GM19351 (cell line): ENCODE data around the gene UNG.
"Not testable (repeated sequence)": the region's sequence is repeated elsewhere in the genome, so short reads cannot be mapped to it uniquely, and the experiment has no call there.

Experiments
- ATAC-seq: cut with Tn5 transposase; IDR thresholded peaks from one replicate; pipeline ENCODE4 v1.9.1; 2021; ENCODE audit warnings: mild to moderate bottlenecking, moderate library complexity; ENCODE audit not compliant: unreplicated experiment

UNG gene

DNA sequence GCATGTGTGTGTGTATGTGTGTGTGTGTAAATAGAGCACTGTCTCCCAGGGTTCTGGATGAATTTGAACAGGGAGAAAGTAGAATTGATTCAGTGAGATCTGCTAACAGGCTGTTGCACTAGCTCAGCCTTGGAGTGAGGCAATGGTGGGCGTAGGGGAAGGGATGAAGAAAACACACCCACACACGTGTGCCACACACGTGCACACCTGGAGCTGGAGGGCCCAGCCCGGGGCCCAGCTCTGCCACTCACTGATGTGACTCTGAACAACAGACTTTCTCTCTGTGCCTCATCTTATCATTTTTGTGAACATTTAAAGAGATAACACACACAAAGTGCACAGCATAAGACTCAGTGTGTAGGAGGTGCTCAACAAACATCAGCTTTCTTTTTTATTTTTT, 23.2 kb downstream of the UNG start:
- no peak for ATAC-seq

- no peak for ATAC-seq
Measured at GRCh38 chr12:109121346-109121880, 24.0 kb downstream of the UNG start.

DNA sequence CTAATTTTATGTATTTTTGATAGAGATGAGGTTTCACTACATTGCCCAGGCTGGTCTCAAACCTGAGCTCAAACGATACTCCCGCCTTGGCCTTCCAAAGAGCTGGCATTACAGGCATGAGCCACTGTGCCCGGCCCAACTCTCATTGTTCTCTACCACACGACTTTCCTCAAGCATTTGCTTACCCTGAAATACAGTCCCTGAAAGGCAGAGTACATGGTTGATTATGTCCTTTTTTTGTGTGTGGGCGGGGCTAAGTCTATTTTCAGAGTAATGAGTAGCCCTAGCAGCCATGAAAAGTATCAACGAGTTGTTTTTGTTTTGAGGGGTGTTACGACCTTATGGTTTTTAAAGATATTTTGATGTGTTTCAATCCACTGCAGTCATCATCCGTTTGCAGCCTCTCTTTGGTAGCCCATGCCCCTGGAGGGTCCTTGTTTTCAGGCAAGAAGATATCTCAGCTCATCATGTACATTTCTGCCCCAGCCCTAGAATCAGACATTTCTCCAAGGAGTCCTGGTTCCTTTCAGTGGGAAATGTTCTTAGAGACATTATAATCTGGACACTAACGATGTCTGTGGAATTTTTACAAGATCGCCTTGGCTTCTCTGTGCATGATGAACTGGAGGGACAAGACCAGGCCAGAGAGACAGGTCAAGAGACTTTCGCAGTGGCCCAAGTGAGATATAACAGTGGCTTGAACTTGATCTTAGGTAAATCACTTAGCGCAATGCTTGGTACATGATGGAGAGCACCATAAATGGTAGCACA, 27.7 kb downstream of the UNG start:
- no peak for ATAC-seq

DNA sequence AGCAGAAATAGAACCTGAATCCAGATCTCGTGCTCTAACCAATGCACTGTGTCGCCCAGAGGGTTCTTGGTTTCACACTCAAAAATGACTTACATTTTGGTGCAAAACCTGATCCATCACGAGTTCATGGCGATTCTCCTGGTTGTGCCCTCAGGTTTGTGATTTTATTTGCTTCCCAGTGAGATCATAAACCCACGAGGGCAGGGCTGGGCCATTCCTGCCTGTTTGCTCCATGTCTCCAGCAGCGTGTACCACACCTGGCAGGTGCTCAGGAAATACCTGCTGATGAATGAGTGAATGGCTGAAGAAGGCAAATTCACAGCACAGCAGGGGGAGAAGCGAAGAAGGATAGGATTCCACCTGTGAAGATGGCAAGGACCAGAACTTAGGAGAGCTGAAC, 28.4 kb downstream of the UNG start:
- ATAC-seq: no peak

- no peak for ATAC-seq
Measured at GRCh38 chr12:109126784-109127183, 29.4 kb downstream of the UNG start.

DNA sequence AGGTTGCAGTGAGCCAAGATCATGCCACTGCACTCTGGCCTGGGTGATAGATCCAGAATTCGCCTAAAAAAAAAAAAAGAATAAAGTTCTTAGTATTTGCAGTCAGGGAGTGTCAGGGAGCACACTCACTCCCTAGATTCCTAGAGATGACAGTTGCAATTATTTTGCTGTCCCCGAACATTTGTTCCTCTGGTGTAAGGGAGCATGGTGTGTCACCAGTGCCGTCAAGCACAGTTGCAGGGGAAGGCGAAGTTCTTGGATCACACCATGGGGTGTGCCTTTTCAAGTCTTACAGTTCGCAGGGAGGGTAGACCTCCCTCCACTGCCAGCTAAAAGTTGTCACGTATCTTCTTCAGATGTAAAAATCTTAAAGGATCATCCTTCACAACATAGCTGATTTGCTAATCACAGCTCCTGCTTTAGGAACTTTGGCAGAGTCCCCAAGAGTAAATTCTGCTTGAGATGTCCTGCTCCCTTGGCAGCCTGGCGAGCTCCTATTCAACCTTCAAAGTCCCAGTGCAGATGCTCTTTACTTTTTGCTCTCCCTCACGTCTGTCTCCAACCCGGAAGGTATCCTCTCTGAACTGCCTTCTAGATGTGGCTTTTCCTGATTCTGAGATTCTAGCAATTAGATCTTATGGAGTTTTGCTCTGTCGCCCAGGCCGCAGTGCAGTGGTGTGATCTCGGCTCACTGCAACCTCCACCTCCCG, 30.3 kb downstream of the UNG start:
- no peak for ATAC-seq

- no peak for ATAC-seq
Measured at GRCh38 chr12:109130297-109131153, 33.1 kb downstream of the UNG start.

DNA sequence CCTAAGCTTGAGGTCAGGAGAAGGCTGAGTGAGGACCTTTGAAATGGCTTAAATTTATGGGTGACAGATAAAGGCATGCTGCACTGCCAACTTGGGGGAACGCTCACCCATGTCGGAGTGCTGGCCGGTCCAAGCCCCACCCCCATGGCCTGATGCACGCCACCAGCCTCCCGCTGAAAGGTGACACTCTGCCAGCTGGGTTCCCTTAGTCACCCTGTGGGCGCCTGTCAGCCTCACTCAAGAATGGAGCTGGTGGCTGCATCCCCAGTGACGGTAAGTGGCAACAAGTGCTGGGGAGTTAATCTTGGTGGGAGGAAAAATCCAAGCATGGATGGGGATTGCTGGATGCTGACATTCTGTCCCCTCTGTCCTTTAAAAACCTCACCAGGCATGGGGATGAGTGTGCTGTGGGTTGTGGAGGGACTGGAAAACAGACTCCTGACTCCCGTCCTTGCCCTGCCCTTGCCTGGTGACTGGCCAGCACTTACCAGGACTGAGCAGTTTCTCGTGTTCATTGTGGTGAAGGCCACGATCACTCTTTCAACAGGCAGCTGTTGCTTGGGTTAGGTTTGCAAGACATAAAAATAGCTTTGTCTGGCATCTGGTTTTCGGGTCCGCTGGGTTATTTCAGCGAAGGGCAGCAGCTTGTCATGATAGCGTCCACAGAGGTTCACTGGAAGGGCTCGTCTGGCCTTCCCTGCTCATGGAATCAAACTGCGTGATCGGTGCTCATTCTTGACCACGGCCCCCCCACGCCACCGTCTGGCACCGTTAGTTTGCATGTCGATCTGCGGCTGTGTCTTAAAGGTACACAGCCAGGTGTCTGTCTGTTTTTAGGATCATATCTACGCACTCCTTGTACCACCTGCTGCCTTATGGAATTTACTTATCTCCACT, 34.0 kb downstream of the UNG start:
- no peak for ATAC-seq

GRCh38 chr12:109134186-109134917, 37.0 kb downstream of the UNG start:
- no peak for ATAC-seq

DNA sequence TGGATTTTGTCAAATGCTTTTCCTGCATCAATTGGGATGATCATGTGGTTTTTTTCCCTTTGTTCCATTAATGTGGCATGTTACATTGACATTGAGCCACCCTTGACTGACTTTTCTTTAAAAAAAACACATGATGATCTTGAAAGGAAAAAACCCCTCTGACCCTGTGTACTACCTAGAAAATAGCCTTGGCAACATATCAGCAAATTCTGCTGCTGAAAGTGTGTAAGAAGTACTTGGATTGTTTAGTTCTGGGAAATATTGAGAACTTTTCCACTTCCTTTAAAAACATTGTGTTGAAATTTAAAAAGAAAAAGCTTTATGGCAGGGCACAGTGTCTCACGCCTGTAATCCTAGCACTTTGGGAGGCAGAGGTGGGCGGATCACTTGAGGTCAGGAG, 39.7 kb downstream of the UNG start:
- no peak for ATAC-seq

DNA sequence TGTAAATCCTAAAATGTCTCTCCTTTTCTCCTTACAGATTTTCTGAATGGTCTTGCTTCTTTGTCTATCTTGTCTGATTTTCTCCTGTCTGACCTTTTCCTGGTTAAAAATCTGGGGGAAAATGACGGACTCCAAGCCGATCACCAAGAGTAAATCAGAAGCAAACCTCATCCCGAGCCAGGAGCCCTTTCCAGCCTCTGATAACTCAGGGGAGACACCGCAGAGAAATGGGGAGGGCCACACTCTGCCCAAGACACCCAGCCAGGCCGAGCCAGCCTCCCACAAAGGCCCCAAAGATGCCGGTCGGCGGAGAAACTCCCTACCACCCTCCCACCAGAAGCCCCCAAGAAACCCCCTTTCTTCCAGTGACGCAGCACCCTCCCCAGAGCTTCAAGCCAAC, 42.0 kb downstream of the UNG start:
- ATAC-seq: no peak

- ATAC-seq: no peak
Measured at GRCh38 chr12:109139791-109140190, 42.4 kb downstream of the UNG start.

GRCh38 chr12:109140560-109140959, 43.2 kb downstream of the UNG start:
- ATAC-seq: no peak

- no peak for ATAC-seq
Measured at GRCh38 chr12:109144224-109144623, 46.8 kb downstream of the UNG start.

DNA sequence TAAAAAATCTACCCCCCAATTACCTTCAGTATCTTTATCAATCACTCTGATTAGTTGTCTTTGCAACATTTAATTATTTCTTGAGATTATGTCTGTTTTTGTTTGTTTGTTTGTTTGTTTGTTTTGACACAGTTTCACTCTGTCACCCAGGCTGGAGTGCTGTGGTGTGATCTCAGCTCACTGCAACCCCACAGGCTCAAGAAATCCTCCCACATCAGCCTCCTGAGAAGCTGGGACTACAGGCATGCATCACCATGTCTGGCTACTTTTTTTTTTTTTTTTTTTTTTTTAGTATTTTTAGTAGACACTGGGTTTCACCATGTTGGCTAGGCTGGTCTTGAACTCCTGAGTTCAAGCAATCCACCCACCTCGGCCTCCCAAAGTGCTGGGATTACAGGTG, 49.7 kb downstream of the UNG start:
- ATAC-seq: not testable (repeated sequence)

DNA sequence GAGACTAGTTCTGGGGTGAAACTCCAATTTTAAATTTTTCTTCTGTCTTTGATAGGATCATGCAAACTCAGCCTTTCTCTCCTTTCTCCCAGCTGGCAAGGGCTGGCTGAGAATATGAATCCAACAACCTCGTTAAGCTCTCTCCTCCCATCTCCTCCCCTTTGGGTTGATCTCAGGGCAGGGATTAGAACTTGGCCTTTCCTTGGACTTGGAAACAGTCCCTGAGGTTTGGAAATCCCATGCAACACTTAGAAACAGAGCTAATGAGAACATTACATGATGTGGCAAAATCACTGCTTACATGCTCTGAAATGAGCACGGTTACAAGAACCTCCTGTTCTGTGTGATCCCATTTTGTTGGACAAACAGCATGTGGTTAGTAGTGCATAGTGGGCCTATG, 50.6 kb downstream of the UNG start:
- ATAC-seq: no peak

DNA sequence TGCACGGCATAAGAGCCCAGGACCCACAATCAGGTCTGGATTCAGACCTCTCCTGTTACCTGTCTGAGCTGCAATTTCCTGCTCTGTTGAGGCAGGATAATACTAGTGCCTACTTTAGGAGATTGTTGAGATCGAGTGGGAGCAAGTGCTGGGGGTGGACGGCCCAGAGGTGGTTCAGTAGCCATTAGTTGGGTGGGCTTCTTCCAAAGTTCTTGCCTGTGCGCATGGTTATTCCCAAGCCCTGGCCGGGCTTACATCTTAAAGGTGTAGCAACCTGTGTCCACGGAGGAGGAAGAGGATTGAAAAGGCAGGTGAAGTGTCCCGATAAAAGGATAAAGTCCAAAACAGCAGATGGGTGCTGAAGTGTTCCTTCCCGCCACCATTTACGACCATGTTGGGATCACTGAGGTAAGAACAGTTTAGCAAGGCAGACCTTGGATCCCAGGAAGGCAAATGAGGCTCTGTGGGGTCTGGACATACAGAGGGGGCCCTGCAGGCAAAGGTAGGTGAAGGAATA, 52.8 kb downstream of the UNG start:
- ATAC-seq: no peak

DNA sequence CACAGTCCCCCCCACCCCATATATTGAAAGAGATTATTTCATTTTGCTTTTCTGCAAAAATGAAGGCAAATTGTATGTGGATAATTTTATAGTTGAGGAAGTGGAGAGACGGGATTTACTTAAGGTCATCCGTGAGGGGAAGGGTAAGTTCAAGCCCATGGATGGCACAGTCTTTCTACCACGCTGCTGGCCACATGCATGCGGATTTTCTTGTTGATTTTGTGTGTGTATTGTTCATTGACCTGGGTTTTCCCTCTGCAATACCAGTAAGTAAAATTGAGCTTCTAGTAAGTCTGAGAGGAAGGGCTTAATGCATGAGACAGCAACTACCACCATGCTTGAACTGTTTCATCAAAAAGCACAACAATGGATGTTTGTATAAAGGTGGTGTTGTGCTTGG, 54.1 kb downstream of the UNG start:
- no peak for ATAC-seq

DNA sequence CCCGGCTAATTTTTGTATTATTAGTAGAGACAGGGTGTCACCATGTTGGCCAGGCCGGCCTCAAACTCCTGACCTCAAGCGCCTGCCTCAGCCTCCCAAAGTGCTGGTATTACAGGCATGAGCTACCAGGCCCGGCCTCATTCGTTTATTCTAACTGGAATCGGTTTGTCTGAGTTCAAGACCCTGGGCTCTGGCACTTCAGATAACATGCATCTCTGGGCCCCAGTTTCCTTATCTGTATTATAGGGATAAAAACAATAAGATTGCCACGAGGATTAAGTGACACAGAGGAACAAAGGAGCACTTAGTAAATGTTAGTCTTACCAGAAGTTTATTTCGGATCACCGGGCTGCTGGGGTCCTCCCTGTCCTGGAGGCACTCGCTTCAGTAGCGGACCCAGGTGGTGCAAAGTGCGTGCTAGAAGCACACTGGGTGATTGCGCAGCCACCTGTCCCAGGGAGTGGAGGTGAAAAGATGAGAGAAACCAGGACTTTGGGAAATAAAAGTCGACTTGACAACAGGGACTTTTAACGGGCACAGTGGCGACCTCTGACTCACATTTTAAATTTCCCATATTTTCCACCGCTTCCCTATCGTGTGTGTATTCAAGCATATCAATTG, 56.5 kb downstream of the UNG start:
- ATAC-seq: no peak
